GM19025 (cell line): ENCODE measurements around the gene NKD1.

Source experiments
- ATAC-seq: cut with Tn5 transposase; IDR thresholded peaks from one replicate; pipeline ENCODE4 v1.9.1; 2021; ENCODE audit warnings: mild to moderate bottlenecking, low read depth, moderate library complexity; ENCODE audit not compliant: unreplicated experiment

NKD1 gene

GRCh38 chr16:50557046-50557445, 8.8 kb downstream of the NKD1 start:
- ATAC-seq, result no peak

GRCh38 chr16:50558913-50559312, 10.7 kb downstream of the NKD1 start:
- ATAC-seq, result no peak

GRCh38 chr16:50559342-50559741, 11.1 kb downstream of the NKD1 start:
- ATAC-seq, result no peak

GRCh38 chr16:50559804-50560514, 11.8 kb downstream of the NKD1 start:
- ATAC-seq, result no peak

GRCh38 chr16:50560903-50561863, 13.0 kb downstream of the NKD1 start:
- ATAC-seq, result no peak

GRCh38 chr16:50562657-50563056, 14.5 kb downstream of the NKD1 start:
- ATAC-seq, result no peak

- ATAC-seq, result no peak
Observed at GRCh38 chr16:50563989-50564388, 15.8 kb downstream of the NKD1 start.

GRCh38 chr16:50565428-50565827, 17.2 kb downstream of the NKD1 start:
- no peak for ATAC-seq

- no peak for ATAC-seq
Observed at GRCh38 chr16:50566014-50566962, 18.1 kb downstream of the NKD1 start.

GRCh38 chr16:50567651-50568050, 19.5 kb downstream of the NKD1 start:
- no peak for ATAC-seq

- ATAC-seq, result no peak
Observed at GRCh38 chr16:50568187-50568815, 20.1 kb downstream of the NKD1 start.

GRCh38 chr16:50570354-50570753, 22.2 kb downstream of the NKD1 start:
- no peak for ATAC-seq

- ATAC-seq, result no peak
Observed at GRCh38 chr16:50570808-50571598, 22.8 kb downstream of the NKD1 start.

GRCh38 chr16:50571786-50572185, 23.6 kb downstream of the NKD1 start:
- no peak for ATAC-seq

- no peak for ATAC-seq
Observed at GRCh38 chr16:50572700-50573099, 24.5 kb downstream of the NKD1 start.

- no peak for ATAC-seq
Observed at GRCh38 chr16:50573279-50573678, 25.1 kb downstream of the NKD1 start.

- ATAC-seq, result no peak
Observed at GRCh38 chr16:50573947-50574744, 25.9 kb downstream of the NKD1 start.

GRCh38 chr16:50574745-50575136, 26.5 kb downstream of the NKD1 start:
- ATAC-seq, result no peak

GRCh38 chr16:50575743-50576142, 27.5 kb downstream of the NKD1 start:
- ATAC-seq, result no peak
